Transverse colon (tissue), 4 donors: Measurements from ENCODE around the gene ABCA10.

Experiments
- POLR2A ChIP-seq: fragments of 450-650 bp; IDR thresholded peaks from one replicate; pipeline ENCODE4 v1.6.1; 2016; ENCODE audit warnings: antibody characterized with exemption, mild to moderate bottlenecking, moderate library complexity
- POLR2AphosphoS5 ChIP-seq, 3 donors: sonication (generic); formaldehyde crosslinking; IDR thresholded peaks; one replicate each; pipeline ENCODE4 v1.6.1; 2016; ENCODE audit warnings: antibody characterized with exemption in 3 of 3
- TF ChIP-seq, protein P1 (sequence below), 5 experiments: fragments of 200-600 bp in 3 of 5; fragments of 450-650 bp in 2 of 5; sonication (generic) in 3 of 5; IDR thresholded peaks; 1 replicate in 2 of 5; 2 replicates in 3 of 5; pipeline ENCODE4 v1.5.1; 2016 to 2017; ENCODE audit warnings: antibody characterized with exemption in 5 of 5, inconsistent platforms in 3 of 5, mild to moderate bottlenecking in 2 of 5, moderate library complexity in 1 of 5

DNA sequence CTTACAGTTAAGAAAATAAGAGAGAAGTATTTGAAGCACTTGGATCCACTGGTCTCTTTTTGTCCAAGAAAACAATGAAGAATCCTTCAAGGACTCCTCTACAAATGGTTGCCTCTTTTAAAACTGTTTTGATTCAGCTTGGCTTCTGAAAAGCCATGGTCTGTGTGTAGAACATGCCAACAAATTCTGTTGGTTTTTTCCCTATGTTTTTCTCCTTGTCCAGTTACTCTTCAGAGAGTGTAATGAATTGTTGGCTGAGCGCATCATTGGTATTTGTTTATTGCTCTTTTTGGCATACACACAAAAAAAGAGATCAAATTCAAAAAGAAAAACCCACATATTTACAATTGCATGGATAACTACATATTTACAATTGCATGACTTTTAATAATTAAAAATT is at the start of gene ABCA10:
- TF ChIP-seq, protein P1, sequence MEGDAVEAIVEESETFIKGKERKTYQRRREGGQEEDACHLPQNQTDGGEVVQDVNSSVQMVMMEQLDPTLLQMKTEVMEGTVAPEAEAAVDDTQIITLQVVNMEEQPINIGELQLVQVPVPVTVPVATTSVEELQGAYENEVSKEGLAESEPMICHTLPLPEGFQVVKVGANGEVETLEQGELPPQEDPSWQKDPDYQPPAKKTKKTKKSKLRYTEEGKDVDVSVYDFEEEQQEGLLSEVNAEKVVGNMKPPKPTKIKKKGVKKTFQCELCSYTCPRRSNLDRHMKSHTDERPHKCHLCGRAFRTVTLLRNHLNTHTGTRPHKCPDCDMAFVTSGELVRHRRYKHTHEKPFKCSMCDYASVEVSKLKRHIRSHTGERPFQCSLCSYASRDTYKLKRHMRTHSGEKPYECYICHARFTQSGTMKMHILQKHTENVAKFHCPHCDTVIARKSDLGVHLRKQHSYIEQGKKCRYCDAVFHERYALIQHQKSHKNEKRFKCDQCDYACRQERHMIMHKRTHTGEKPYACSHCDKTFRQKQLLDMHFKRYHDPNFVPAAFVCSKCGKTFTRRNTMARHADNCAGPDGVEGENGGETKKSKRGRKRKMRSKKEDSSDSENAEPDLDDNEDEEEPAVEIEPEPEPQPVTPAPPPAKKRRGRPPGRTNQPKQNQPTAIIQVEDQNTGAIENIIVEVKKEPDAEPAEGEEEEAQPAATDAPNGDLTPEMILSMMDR (IDR thresholded peaks at IDR 0.05): no peak
- TF ChIP-seq POLR2A: no peak
- no peak for TF ChIP-seq POLR2AphosphoS5 (IDR thresholded peaks at IDR 0.05)
